B cell (primary cell): ENCODE results near the gene DDRGK1. TPM values are rescaled to one million over a fixed set of nuclear protein-coding genes. Genes with fewer than 3 reads are reported as not detected.

Experiments
- ATAC-seq: fragments of 200-7000 bp; cut with Tn5 transposase; one replicate; pipeline ENCODE4 v1.10.0; 2021; ENCODE audit warnings: low read depth, mild to moderate bottlenecking, moderate number of reproducible peaks, moderate library complexity
- CTCF ChIA-PET: fragments of 350-600 bp; sonication (Branson Sonifier 250); formaldehyde crosslinking; loops from one replicate; lab custom pipeline; 2021; ENCODE audit warnings: antibody characterized with exemption, inconsistent platforms; lab: Charles Lee
- POLR2A ChIA-PET: fragments of 350-600 bp; sonication (Branson Sonifier 250); formaldehyde crosslinking; loops from one replicate; lab custom pipeline; 2021; ENCODE audit warnings: antibody characterized with exemption; lab: Charles Lee
- DNase-seq: peaks from one replicate; pipeline ENCODE4 v3.0.0; 2013
- H2AFZ ChIP-seq: 2 replicates; pipeline ENCODE4 v1.6.1; 2012; ENCODE audit warnings: mild to moderate bottlenecking, low read depth, low read length; ENCODE audit not compliant: insufficient read depth, poor library complexity, severe bottlenecking
- H3K27ac ChIP-seq, 2 donors: 1 replicate in 1 of 2; 2 replicates in 1 of 2; pipeline ENCODE4 v1.5.1; 2012 to 2013; ENCODE audit warnings: low read length in 2 of 2, mild to moderate bottlenecking in 2 of 2, moderate library complexity in 1 of 2
- H3K27me3 ChIP-seq, 4 experiments: fragments of 200-600 bp in 1 of 4; sonication (generic) in 1 of 4; replicated peaks in 1 of 4; 1 replicate in 2 of 4; 2 replicates in 2 of 4; pipeline versions ENCODE4 v1.6.1 to v1.7.0; 2013 to 2016; ENCODE audit warnings: low read length in 3 of 4, mild to moderate bottlenecking in 2 of 4, mixed read lengths in 1 of 4, moderate library complexity in 1 of 4; ENCODE audit not compliant: insufficient read depth in 4 of 4, control insufficient read depth in 3 of 4; ENCODE audit errors: control extremely low read depth in 1 of 4
- H3K36me3 ChIP-seq, 2 experiments: replicated peaks in 1 of 2; 1 replicate in 1 of 2; 2 replicates in 1 of 2; pipeline versions ENCODE4 v1.6.1 to v1.7.1; 2013; ENCODE audit warnings: low read length in 1 of 2; ENCODE audit not compliant: insufficient read depth in 2 of 2, control insufficient read depth in 1 of 2; ENCODE audit errors: control extremely low read depth in 1 of 2, extremely low read depth in 1 of 2
- H3K4me1 ChIP-seq, 2 donors: fragments of 200-600 bp in 1 of 2; sonication (generic) in 1 of 2; 1 replicate in 1 of 2; 2 replicates in 1 of 2; pipeline versions ENCODE4 v1.5.1 to v1.6.1; 2013 to 2017; ENCODE audit warnings: low read length in 2 of 2; ENCODE audit not compliant: control insufficient read depth in 2 of 2, insufficient read depth in 2 of 2
- H3K4me2 ChIP-seq: replicated peaks from 2 replicates; pipeline ENCODE3; 2012; ENCODE audit warnings: mild to moderate bottlenecking, low read depth, low read length; ENCODE audit not compliant: poor library complexity, severe bottlenecking
- H3K4me3 ChIP-seq, 5 experiments: fragments of 200-600 bp in 1 of 5; sonication (generic) in 1 of 5; 1 replicate in 3 of 5; 2 replicates in 2 of 5; pipeline versions ENCODE4 v1.5.1 to v1.7.0; 2011 to 2016; ENCODE audit warnings: low read length in 4 of 5, mild to moderate bottlenecking in 4 of 5, low read depth in 2 of 5, control low read depth in 1 of 5, moderate library complexity in 1 of 5; ENCODE audit not compliant: insufficient read depth in 1 of 5; ENCODE audit errors: control extremely low read depth in 1 of 5, extremely low read depth in 1 of 5
- H3K79me2 ChIP-seq: fragments of 200-600 bp; sonication (generic); one replicate; pipeline ENCODE4 v1.6.0; 2016; ENCODE audit warnings: low read length; ENCODE audit not compliant: control insufficient read depth, insufficient read depth
- H3K9ac ChIP-seq: fragments of 200-600 bp; sonication (generic); 2 replicates; pipeline ENCODE4 v1.6.1; 2017; ENCODE audit warnings: mild to moderate bottlenecking, low read length, moderate library complexity
- H3K9me3 ChIP-seq, 3 donors: one replicate each; pipeline versions ENCODE4 v1.6.1 to v1.7.1; 2013; ENCODE audit warnings: low read length in 2 of 3; ENCODE audit not compliant: control insufficient read depth in 2 of 3, insufficient read depth in 1 of 3; ENCODE audit errors: control extremely low read depth in 1 of 3
- H4K20me1 ChIP-seq: 2 replicates; pipeline ENCODE4 v1.6.0; 2012; ENCODE audit warnings: mild to moderate bottlenecking, low read length; ENCODE audit not compliant: insufficient read depth, control insufficient read depth, poor library complexity, severe bottlenecking
- H3K27ac Mint-ChIP-seq: one replicate; pipeline ENCODE4 v1.8.0; 2021; ENCODE audit warnings: mixed read lengths
- H3K27me3 Mint-ChIP-seq: one replicate; pipeline ENCODE4 v1.8.0; 2021; ENCODE audit warnings: mixed read lengths
- H3K4me1 Mint-ChIP-seq: one replicate; pipeline ENCODE4 v1.8.0; 2021; ENCODE audit warnings: mixed read lengths
- H3K4me3 Mint-ChIP-seq: one replicate; pipeline ENCODE4 v1.8.0; 2021; ENCODE audit warnings: mixed read lengths
- H3K9me3 Mint-ChIP-seq: one replicate; pipeline ENCODE4 v1.8.0; 2022; ENCODE audit warnings: mixed read lengths; ENCODE audit not compliant: insufficient read depth
- CTCF ChIP-seq: fragments of 200-600 bp; IDR thresholded peaks from one replicate; pipeline ENCODE4 v1.8.0; 2022; ENCODE audit warnings: antibody characterized with exemption, mild to moderate bottlenecking
- EZH2 ChIP-seq: IDR thresholded peaks from 2 replicates; pipeline ENCODE4 v1.6.1; 2012; ENCODE audit warnings: borderline replicate concordance, low read depth, mild to moderate bottlenecking, moderate library complexity, low read length; ENCODE audit not compliant: insufficient read depth, poor library complexity, severe bottlenecking
- WGBS: methylation state at CpG from one replicate; pipeline ENCODE4 v1.1.5; 2013; ENCODE audit warnings: missing lambda C conversion rate; ENCODE audit not compliant: insufficient coverage; 5-methylcytosine and 5-hydroxymethylcytosine counted together
- intact Hi-C: fragments of 100-400 bp; cut with micrococcal nuclease; formaldehyde crosslinking; loops from one replicate; pipeline ENCODE4 v1.10.0; 2022
- polyA plus RNA-seq: library from polyadenylated mRNA; depleted of rRNA; stranded (reverse); fragments of >200 nt; gene quantifications from 2 replicates; pipeline ENCODE4 v1.2.3, GENCODE V29; 2012
- total RNA-seq, 2 donors: library from RNA; stranded (reverse); fragments of 120-200 nt in 1 of 2; gene quantifications; 1 replicate in 1 of 2; 2 replicates in 1 of 2; pipeline versions ENCODE4 v1.2.3 to v1.2.4, GENCODE V29; 2013 to 2022

DDRGK1 gene
- total and polyA plus RNA-seq, 2 donors (not counting 1 experiment from before 2014, with no cell fraction given) = 35.6 to 51.9 TPM

- no peaks in the 10 kb centered on the region for H3K4me1 ChIP-seq
- intact Hi-C loops = no loop called here
- H3K4me2 ChIP-seq = no peak overlapping the region
- ChIA-PET POLR2A (no interaction called here), CTCF (interaction anchor here (0.7 kb wide), 1 partner anchor 142 kb away, joined by 6 read pairs; no protein-coding TSS in a partner anchor)
- H3K79me2 ChIP-seq = no peaks in the 10 kb centered on the region
- no peaks in the 10 kb centered on the region for H4K20me1 ChIP-seq
- H3K27me3 ChIP-seq = no peaks in the 10 kb centered on the region
- ATAC-seq (no peak), DNase-seq (no peak)
- Mint-ChIP-seq H3K9me3 (no peaks in the 10 kb centered on the region), H3K27ac (no peak overlapping the region), H3K4me1 (no peaks in the 10 kb centered on the region), H3K27me3 (no peaks in the 10 kb centered on the region), H3K4me3 (no peak overlapping the region)
- H3K36me3 ChIP-seq = peaks cover 5 to 72% of the 10 kb centered on the region in 2 experiments
- no peaks in the 10 kb centered on the region for H3K9me3 ChIP-seq
- no peak overlapping the region for H2AFZ ChIP-seq
- 89% methylated on average over 7 of the region's 7 CpGs for WGBS
- H3K4me3 ChIP-seq = no peak overlapping the region
- no peak overlapping the region for H3K9ac ChIP-seq
- no peak overlapping the region for H3K27ac ChIP-seq
- no peak for TF ChIP-seq EZH2
- TF ChIP-seq CTCF = no peak
Observed at GRCh38 chr20:3195590-3196237, 8.8 kb downstream of the DDRGK1 start.

- Histone ChIP-seq H4K20me1 (no peaks in the 10 kb centered on the region), H2AFZ (no peak overlapping the region), H3K9me3 (no peaks in the 10 kb centered on the region), H3K27ac (no peak overlapping the region), H3K36me3 (peaks cover 4 to 74% of the 10 kb centered on the region in 2 experiments), H3K9ac (no peak overlapping the region), H3K4me2 (no peak overlapping the region), H3K27me3 (no peaks in the 10 kb centered on the region), H3K4me3 (no peak overlapping the region), H3K4me1 (no peaks in the 10 kb centered on the region), H3K79me2 (no peaks in the 10 kb centered on the region)
- Mint-ChIP-seq H3K4me3 (no peak overlapping the region), H3K27me3 (no peaks in the 10 kb centered on the region), H3K4me1 (no peaks in the 10 kb centered on the region), H3K27ac (no peak overlapping the region), H3K9me3 (no peaks in the 10 kb centered on the region)
- no peak for DNase-seq
- intact Hi-C loops = no loop called here
- ATAC-seq = no peak
- TF ChIP-seq CTCF (no peak), EZH2 (no peak)
- 100% methylated on average over 7 of the region's 10 CpGs for WGBS
- ChIA-PET POLR2A (no interaction called here), CTCF (no interaction called here)
Observed at GRCh38 chr20:3194617-3195280, 9.7 kb downstream of the DDRGK1 start.
